ENCODE measurements around the gene FRMPD1.

The FRMPD1 gene

DNA sequence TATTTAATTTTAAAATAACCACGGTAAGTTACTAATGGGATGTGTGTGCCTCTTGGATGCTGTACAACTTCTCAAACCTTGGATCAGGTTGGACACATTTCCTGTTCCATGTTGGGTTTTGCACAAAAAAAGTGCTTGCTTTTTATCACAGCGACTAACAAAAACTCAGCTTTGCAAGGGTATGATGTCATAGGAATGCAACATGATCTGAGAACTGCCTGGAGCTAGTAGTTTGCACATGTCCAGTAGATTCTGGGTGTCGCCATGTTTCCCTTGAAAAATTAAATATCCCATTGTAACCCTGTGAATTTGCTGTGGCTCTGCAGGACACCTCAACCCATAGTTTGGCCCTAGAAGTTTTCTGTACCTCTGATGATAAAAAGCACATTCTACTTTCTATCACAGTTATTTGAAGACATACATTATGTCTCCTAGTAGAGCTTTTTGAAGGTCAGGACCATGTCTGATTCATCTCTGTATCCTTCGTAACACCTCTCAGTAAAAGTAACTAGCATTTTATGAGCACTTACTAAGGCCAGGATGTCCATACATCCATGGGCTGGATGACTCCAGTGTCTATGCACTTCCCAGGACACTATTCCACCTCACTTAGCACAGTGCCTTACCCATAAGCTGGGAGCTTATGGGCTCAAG, 11.5 kb upstream of the FRMPD1 start:
- no peaks in the 10 kb centered on the region for H3K36me3 ChIP-seq (replicated peaks; ENCODE audit: insufficient read depth, low read length)
- TF ChIP-seq, protein P1, sequence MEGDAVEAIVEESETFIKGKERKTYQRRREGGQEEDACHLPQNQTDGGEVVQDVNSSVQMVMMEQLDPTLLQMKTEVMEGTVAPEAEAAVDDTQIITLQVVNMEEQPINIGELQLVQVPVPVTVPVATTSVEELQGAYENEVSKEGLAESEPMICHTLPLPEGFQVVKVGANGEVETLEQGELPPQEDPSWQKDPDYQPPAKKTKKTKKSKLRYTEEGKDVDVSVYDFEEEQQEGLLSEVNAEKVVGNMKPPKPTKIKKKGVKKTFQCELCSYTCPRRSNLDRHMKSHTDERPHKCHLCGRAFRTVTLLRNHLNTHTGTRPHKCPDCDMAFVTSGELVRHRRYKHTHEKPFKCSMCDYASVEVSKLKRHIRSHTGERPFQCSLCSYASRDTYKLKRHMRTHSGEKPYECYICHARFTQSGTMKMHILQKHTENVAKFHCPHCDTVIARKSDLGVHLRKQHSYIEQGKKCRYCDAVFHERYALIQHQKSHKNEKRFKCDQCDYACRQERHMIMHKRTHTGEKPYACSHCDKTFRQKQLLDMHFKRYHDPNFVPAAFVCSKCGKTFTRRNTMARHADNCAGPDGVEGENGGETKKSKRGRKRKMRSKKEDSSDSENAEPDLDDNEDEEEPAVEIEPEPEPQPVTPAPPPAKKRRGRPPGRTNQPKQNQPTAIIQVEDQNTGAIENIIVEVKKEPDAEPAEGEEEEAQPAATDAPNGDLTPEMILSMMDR (IDR thresholded peaks at IDR 0.05; ENCODE audit: low read length): no peak
- TF ChIP-seq EZH2 (optimal IDR thresholded peaks at IDR 0.05; ENCODE audit: low read depth, low read length) (no peak), EZH2phosphoT487 (IDR thresholded peaks at IDR 0.05; ENCODE audit: low read length) (no peak)
- H3K27ac ChIP-seq (ENCODE audit: low read length): no peak overlapping the region
- H3K9me2 ChIP-seq (replicated peaks; ENCODE audit: insufficient read depth, low read length): no peaks in the 10 kb centered on the region
- no peak overlapping the region for H3K9ac ChIP-seq (ENCODE audit: low read length)
- H3K27me3 ChIP-seq (replicated peaks; ENCODE audit: insufficient read depth, low read length): no peaks in the 10 kb centered on the region
- H3K4me3 ChIP-seq (ENCODE audit: low read length): no peak overlapping the region
- no peaks in the 10 kb centered on the region for H3K4me1 ChIP-seq (ENCODE audit: low read length)
- H4K20me1 ChIP-seq (ENCODE audit: insufficient read depth, low read length): no peaks in the 10 kb centered on the region
- no peak overlapping the region for H3K4me2 ChIP-seq (ENCODE audit: low read depth, low read length)
- no peak overlapping the region for H2AFZ ChIP-seq (ENCODE audit: low read length)
- H3K79me2 ChIP-seq (ENCODE audit: low read length): no peaks in the 10 kb centered on the region
- no peaks in the 10 kb centered on the region for H3F3A ChIP-seq (ENCODE audit: insufficient read depth, low read length)
- no peak for DNase-seq
- no peaks in the 10 kb centered on the region for H3K9me3 ChIP-seq (replicated peaks; ENCODE audit: insufficient read depth, low read length)

DNA sequence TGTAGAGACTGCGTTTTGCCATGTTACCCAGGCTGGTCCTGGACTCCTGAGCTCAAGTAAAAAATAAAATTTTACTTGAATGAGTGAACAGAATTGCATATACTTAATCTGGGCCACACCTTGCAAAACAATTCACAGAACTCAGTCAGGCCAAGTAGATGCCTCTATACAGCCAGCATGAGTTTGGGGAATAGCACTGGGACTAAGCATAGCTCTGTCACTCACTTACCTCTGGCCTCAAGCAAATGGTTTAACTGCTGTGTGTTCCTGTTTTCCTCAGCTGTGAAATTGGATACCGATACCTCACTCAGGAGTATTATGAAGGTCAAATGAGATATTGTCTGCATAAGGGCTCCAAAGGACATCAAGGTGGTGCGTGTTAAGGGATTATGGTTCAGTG, 10.9 kb upstream of the FRMPD1 start:
- TF ChIP-seq, protein P1 (IDR thresholded peaks at IDR 0.05; ENCODE audit: low read length): no peak
- TF ChIP-seq EZH2 (optimal IDR thresholded peaks at IDR 0.05; ENCODE audit: low read depth, low read length) (no peak), EZH2phosphoT487 (IDR thresholded peaks at IDR 0.05; ENCODE audit: low read length) (no peak)
- Histone ChIP-seq H3K27me3 (replicated peaks; ENCODE audit: insufficient read depth, low read length) (no peaks in the 10 kb centered on the region), H4K20me1 (ENCODE audit: insufficient read depth, low read length) (no peaks in the 10 kb centered on the region), H3K4me3 (ENCODE audit: low read length) (no peak overlapping the region), H3K9me3 (replicated peaks; ENCODE audit: insufficient read depth, low read length) (no peaks in the 10 kb centered on the region), H3K9ac (ENCODE audit: low read length) (no peak overlapping the region), H2AFZ (ENCODE audit: low read length) (no peak overlapping the region), H3K79me2 (ENCODE audit: low read length) (no peaks in the 10 kb centered on the region), H3K9me2 (replicated peaks; ENCODE audit: insufficient read depth, low read length) (no peaks in the 10 kb centered on the region), H3K27ac (ENCODE audit: low read length) (no peak overlapping the region), H3K36me3 (replicated peaks; ENCODE audit: insufficient read depth, low read length) (no peaks in the 10 kb centered on the region), H3F3A (ENCODE audit: insufficient read depth, low read length) (no peaks in the 10 kb centered on the region), H3K4me1 (ENCODE audit: low read length) (no peaks in the 10 kb centered on the region), H3K4me2 (ENCODE audit: low read depth, low read length) (no peak overlapping the region)
- no peak for DNase-seq

DNA sequence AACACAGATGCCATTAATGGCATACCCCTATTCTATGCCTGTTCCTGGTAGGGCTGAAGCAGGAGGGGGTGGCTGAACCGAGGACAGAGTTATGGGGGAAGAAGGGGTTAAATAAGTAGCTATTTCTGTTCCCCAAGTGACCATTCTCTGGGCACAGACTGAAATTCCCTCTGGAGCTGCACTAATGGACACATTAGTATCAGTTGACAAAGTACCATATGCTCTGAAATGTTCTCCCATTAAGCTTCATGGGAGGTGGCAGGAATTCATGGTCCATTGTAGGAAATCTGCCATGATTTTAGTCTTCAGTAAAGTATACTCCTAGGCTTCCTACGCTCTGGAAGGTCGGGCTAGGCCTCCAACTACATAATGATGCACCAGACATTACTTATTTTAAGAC, 10.5 kb upstream of the FRMPD1 start:
- no peak for DNase-seq
- Histone ChIP-seq H3K9me3 (replicated peaks; ENCODE audit: insufficient read depth, low read length) (no peaks in the 10 kb centered on the region), H3K79me2 (ENCODE audit: low read length) (no peaks in the 10 kb centered on the region), H3K9ac (ENCODE audit: low read length) (no peak overlapping the region), H3K27ac (ENCODE audit: low read length) (no peak overlapping the region), H4K20me1 (ENCODE audit: insufficient read depth, low read length) (no peaks in the 10 kb centered on the region), H3K4me2 (ENCODE audit: low read depth, low read length) (no peak overlapping the region), H3F3A (ENCODE audit: insufficient read depth, low read length) (no peaks in the 10 kb centered on the region), H3K27me3 (replicated peaks; ENCODE audit: insufficient read depth, low read length) (0 out of 2 replicates have a peak, but pooled peaks cover 1% of the 10 kb centered on the region), H3K9me2 (replicated peaks; ENCODE audit: insufficient read depth, low read length) (no peaks in the 10 kb centered on the region), H3K4me3 (ENCODE audit: low read length) (no peak overlapping the region), H2AFZ (ENCODE audit: low read length) (no peak overlapping the region), H3K36me3 (replicated peaks; ENCODE audit: insufficient read depth, low read length) (no peaks in the 10 kb centered on the region), H3K4me1 (ENCODE audit: low read length) (no peaks in the 10 kb centered on the region)
- no peak for TF ChIP-seq EZH2 (optimal IDR thresholded peaks at IDR 0.05; ENCODE audit: low read depth, low read length)
- TF ChIP-seq, protein P1 (IDR thresholded peaks at IDR 0.05; ENCODE audit: low read length): no peak
- TF ChIP-seq EZH2phosphoT487 (IDR thresholded peaks at IDR 0.05; ENCODE audit: low read length): no peak
